LNCAP (cell line): ENCODE measurements around the gene PIRT.

Source experiments
- CTCF ChIP-seq: fragments of 450-650 bp; IDR thresholded peaks from 2 replicates; pipeline ENCODE4 v1.5.1; 2017; ENCODE audit warnings: mild to moderate bottlenecking

PIRT gene

GRCh38 chr17:10803830-10804475 is 33.9 kb downstream of the PIRT start, which contains the start of gene TMEM238L:
Gene TMEM238L (minus strand): TSS chr17:10804099. CDS start chr17:10803963, 136 bp downstream.
- TF ChIP-seq CTCF, result no peak

DNA sequence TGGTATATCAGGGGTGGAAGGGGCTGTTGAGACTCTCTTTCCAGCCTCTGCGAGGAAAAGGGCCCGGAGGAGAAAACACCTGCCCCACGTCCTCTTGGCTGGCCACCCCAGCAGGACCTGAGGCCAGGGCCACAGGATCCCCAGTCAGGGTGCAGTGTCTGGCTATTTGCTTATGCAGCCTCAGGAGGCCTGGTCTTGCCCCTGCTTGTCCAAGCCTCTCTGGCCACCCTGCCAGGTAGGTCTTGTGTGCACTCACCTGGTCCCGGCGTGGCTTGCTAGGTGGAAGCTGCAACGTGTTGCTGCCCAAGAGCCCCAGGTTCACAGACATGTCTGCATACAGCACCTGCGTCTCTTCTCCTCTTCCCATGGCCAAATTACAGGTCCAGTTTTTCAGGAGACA is 34.5 kb downstream of the PIRT start:
- no peak for TF ChIP-seq CTCF

- TF ChIP-seq CTCF, result no peak
Measured at GRCh38 chr17:10802496-10803284, 35.2 kb downstream of the PIRT start.

- TF ChIP-seq CTCF, result no peak
Measured at GRCh38 chr17:10799407-10799806, 38.5 kb downstream of the PIRT start.

GRCh38 chr17:10798910-10799309 is 39.0 kb downstream of the PIRT start:
- TF ChIP-seq CTCF, result no peak

GRCh38 chr17:10798332-10798749 is 39.5 kb downstream of the PIRT start:
- no peak for TF ChIP-seq CTCF

GRCh38 chr17:10797476-10798328 is 40.2 kb downstream of the PIRT start:
- TF ChIP-seq CTCF, result no peak
